HG03025 (cell line): ENCODE results near the gene TPCN1.

ENCODE experiments used
- ATAC-seq: cut with Tn5 transposase; IDR thresholded peaks from one replicate; pipeline ENCODE4 v1.9.1; 2021; ENCODE audit warnings: mild to moderate bottlenecking, moderate library complexity; ENCODE audit not compliant: unreplicated experiment, low FRiP score

Gene TPCN1

GRCh38 chr12:113221181-113221996, at the start of gene TPCN1:
Gene TPCN1, plus strand, starts transcription at chr12:113221464. Its CDS starts 5,389 bp downstream, at chr12:113226853.
- peak; percentile 92 for ATAC-seq

GRCh38 chr12:113171543-113171942, 49.7 kb upstream of the TPCN1 start:
- no peak for ATAC-seq

- no peak for ATAC-seq
Measured at GRCh38 chr12:113172185-113172584, 49.1 kb upstream of the TPCN1 start.

- no peak for ATAC-seq
Measured at GRCh38 chr12:113173081-113173698, 48.1 kb upstream of the TPCN1 start.

- no peak for ATAC-seq
Measured at GRCh38 chr12:113174461-113175384, 46.5 kb upstream of the TPCN1 start.

- no peak for ATAC-seq
Measured at GRCh38 chr12:113179023-113179422, 42.2 kb upstream of the TPCN1 start.

GRCh38 chr12:113180333-113180732, 40.9 kb upstream of the TPCN1 start:
- ATAC-seq: no peak

GRCh38 chr12:113181975-113182374, 39.3 kb upstream of the TPCN1 start:
- ATAC-seq: no peak

- no peak for ATAC-seq
Measured at GRCh38 chr12:113183030-113183589, 38.2 kb upstream of the TPCN1 start.

- ATAC-seq: peak; percentile 40
Measured at GRCh38 chr12:113184098-113184899, 37.0 kb upstream of the TPCN1 start.

- ATAC-seq: peak; percentile 77
Measured at GRCh38 chr12:113184900-113185179, 36.4 kb upstream of the TPCN1 start.

- ATAC-seq: peak; percentile 51
Measured at GRCh38 chr12:113185180-113186032, 35.9 kb upstream of the TPCN1 start, which contains the start of the genes DDX54 and RITA1. Gene DDX54, minus strand, starts transcription at chr12:113185478. Its CDS starts 27 bp downstream, at chr12:113185451. Gene RITA1, plus strand, starts transcription at chr12:113185721. Its CDS starts 1,026 bp downstream, at chr12:113186747.

GRCh38 chr12:113186033-113186365, 35.3 kb upstream of the TPCN1 start:
- ATAC-seq: no peak

- no peak for ATAC-seq
Measured at GRCh38 chr12:113186666-113187325, 34.5 kb upstream of the TPCN1 start.

GRCh38 chr12:113189361-113189760, 31.9 kb upstream of the TPCN1 start:
- no peak for ATAC-seq

- ATAC-seq: no peak
Measured at GRCh38 chr12:113190761-113191160, 30.5 kb upstream of the TPCN1 start.

GRCh38 chr12:113191227-113191626, 30.0 kb upstream of the TPCN1 start:
- ATAC-seq: no peak

GRCh38 chr12:113194971-113195391, 26.3 kb upstream of the TPCN1 start:
- no peak for ATAC-seq
